GM18520 (cell line): ENCODE data around the gene RAB1A.
A peak's percentile ranks its signal among the peaks of the same experiment; 100 is the strongest.

Experiments used
- ATAC-seq: cut with Tn5 transposase; IDR thresholded peaks from one replicate; pipeline ENCODE4 v1.9.1; 2021; ENCODE audit not compliant: unreplicated experiment

RAB1A gene

DNA sequence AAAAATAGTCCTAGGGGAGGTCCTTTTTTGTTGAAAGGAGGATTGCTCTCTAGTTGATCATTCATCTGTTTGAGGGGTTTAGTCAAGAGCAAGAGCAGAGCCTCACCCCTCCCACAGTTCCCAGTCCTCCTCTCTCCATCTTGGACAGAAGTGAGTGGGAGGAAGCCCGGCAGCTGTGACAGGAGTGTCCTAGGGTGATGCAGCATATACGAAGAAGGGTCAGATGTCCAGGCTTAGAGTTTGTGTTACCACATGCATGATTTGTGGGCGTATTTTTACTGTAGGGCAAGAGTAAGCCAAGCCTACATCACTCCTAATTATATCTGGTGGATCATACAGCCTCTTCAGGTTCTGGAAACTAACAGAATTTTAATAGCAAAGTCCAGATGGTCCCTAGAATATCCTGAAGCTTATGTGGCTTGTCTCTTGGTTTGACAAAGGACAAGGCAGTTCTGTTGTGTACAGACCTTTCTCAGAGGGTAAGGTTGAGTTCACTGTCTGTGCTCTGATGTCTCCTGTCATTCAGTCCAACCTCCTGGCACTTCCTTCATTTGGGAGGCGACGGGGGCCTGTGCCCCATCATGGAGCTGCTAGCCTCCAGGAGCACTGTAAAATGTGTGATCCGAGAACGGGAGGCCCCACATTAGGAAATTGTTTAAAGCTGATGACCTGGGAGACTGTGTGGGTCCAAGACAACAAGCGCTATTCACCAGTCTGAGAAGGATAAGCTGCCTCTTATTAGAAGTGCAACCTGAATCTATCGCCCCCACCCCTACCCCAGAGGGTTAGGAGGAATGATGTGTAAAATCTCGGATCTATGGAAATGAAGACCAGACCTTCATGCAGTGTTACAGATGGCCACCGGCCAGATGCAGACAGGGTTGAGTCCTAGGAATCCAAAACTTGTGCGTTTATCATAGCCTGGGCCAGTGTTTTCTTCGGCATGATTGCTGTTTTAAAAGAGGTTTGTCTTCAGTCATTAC lies 66.8 kb downstream of the RAB1A start:
- no peak for ATAC-seq

DNA sequence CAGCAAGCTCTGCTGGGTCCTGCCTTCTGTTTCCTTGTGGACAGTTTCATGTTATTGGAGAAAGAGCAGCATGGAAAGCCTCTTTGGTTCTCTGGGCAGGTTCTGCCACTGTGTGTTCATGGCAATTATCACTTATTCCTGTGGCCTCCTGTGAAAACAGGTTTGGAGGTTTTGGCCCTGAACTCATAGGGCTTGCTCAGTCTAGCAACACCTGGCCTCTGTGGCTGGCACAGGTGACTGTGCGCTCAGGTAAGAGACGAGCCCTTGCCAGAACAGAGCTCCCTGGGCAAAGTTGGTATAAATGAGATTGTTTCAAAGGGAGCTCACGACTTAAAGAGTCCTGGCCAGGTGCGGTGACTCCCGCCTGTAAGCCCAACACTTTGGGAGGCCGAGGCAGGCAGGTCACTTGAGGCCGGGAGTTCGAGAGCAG lies 68.0 kb downstream of the RAB1A start:
- ATAC-seq, result no peak

DNA sequence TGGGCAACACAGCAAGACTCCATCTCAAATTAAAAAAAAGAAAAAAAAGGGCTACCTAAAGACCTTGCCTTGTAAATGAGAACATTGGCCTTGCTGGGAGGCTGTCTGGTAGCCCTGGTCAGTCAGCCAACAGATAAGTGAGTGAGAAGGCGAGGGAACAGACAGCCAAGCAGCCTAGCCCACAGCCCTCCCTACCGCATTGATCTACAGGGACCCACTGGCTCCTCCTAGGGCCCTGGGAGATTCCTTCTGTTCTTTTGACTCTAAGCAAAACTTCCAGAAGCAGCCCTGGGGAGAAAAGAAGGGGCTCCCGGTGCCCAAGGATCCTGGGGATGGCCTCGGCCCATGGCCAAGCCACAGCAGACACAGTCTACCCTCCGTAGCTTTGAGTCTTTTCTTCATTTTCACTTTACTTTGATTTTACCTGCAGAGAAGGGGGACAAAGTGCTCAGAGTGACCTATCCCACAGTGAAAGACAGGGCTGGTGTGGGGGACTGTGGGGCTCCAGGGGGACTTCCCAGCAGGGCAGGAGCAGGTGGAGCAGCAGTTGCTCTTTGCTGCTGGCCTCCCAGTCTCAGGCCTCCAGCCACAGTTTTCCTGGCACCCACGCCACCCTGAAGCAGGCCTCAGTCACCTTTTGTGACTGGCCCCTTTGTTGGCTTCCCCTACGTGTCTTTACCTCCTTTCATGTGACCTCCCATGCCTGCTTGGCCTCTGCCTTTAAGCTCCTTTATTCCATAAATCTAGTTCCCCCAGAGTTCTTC lies 68.6 kb downstream of the RAB1A start:
- ATAC-seq, result no peak

DNA sequence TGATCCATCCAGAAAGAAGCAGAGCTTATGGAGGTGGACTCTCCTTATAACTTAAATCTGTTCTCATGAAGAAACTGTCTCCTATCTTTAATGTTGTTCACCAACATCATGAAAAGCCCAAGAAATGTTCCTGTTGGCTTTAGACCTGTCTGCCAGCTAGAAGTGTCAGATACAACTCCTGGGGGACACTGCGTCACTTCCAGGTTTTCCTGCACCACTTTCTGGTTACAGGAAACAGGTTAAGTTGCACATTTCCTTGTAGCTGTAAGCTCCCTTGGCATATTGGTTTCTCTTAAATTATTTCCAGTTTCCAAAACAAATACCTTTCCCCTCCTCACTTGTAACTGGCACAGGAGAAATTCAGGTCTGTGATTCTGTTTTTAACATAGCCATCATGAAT lies 70.8 kb downstream of the RAB1A start:
- ATAC-seq, result no peak

DNA sequence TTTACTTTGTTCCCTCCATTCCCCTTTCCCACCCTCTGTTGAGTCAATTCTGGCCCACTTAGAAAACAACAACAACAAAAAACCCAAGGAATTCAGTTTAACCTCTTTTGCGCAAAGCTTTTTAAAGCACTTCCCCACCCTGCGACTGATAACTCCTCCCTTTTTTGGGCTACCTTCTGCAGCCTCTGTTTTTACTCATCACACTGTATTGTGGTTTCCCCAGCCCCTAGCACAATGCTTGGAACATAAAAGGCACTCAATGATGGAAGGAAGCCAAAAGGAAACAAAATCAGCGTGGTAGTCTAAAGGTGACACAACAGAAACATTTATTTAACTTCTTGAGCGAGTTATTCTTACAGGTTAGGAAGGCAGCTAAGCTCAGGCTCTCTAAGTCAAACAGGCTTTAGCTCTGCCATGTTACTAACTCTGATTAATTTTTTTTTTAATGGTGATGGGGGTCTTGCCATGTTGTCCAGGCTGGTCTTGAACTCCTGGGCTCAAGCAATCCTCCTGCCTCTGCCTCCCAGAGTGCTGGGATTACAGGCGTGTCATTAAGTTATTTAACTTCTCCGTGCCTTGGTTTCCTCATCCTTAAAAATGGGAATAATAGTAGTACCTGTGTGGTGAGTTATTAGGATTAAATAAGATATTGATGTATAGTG lies 72.4 kb downstream of the RAB1A start:
- ATAC-seq, result no peak

DNA sequence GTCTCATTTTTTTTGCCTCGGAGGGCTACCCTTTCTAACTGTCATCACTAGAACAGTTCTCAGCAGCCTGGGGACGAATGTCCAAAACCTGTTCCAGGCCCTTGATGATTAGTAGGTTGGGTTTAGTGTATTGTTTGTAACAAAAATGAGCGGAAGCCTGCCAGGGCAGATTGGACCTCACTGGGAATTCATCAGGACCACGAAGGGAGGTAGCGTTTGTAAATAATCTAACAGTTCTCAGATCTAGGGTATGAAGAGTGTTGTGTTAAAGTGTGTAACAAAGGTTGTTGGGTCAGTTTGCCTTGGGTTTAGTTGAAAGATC lies 72.9 kb downstream of the RAB1A start:
- no peak for ATAC-seq

DNA sequence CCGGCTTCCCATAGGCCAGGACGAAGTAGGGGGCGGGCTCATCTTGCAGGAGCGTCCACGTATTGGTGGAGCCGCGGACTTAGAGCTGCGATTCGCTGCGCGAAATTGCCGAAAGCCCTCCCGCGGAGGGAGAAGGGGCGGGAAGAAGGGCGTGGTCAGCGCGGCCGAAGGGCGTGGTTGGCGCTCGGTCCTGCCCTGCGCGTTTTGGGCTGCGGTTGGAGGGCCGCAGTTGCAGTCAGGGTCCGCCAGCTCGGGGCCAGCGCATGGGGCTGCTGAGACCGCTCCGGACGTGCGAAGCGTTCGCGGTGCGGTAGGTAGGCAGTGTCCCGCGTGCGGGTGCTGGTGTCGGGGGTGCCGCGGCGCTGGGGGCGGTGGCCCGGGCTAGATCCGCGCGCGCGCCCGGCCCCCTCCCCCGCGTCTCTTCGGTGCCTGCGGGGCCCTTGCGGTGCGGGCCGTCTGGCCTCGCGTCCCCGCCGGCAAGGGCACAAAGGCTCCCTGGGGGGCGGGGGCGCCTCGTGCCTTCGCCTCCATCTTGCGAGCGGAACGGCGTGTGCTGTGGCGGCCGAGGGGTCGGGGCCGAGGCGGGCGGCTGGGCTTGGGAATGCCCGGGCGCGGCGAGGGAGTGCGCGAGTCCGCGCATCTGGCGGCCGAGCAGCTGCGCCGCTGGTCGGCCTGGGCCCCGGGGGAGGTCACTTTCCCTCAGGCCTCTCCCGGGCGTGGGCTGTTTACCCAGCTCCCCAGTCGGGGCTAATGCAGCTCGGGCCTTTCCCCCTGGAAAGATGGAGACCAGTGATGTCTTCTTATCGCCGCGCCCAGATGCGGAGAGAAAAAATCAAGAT lies 73.5 kb downstream of the RAB1A start, which contains the start of gene CEP68:
Gene CEP68 (plus strand): TSS at position 202 of the 839 bp plus-strand sequence. CDS start 13,029 bp downstream, outside the sequence.
- ATAC-seq, result peak; percentile 79

DNA sequence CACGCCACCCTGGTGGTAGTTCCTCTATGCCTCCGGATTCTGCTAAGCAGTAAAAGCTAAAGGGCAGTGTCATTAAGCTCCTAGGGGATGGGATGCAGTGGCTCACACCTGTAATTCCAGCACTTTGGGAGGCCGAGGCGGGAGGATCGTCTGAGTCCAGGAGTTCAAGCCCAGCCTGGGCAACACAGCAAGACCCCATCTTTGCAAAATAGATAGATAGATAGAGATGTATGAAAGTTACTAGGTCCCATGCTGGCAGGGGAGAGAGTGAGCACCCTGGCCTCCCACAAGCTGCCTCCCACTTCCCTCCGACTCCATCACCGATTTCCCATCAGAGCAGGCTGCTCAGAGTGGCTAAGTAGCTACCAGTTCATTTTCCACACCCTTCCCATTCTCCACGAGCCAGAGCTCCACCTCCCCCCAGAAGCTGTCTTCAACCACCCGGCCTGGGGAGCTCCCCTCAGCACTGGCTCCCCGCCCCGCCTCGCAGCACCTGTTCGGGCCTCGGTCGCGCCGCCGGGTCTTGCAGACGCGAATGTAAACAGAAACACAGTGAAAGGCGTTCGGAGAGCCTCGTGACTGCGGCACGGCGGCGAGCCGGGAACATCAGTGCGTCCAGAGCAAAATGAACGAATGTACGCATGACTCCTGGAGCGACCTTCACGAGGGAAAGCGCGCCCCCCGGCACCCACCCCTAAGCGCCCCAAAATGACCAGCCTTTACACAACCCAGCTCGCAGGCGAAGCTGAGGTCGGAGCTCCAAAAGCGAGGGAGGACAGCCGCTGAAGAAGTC lies 74.3 kb downstream of the RAB1A start:
- ATAC-seq, result peak; percentile 11

DNA sequence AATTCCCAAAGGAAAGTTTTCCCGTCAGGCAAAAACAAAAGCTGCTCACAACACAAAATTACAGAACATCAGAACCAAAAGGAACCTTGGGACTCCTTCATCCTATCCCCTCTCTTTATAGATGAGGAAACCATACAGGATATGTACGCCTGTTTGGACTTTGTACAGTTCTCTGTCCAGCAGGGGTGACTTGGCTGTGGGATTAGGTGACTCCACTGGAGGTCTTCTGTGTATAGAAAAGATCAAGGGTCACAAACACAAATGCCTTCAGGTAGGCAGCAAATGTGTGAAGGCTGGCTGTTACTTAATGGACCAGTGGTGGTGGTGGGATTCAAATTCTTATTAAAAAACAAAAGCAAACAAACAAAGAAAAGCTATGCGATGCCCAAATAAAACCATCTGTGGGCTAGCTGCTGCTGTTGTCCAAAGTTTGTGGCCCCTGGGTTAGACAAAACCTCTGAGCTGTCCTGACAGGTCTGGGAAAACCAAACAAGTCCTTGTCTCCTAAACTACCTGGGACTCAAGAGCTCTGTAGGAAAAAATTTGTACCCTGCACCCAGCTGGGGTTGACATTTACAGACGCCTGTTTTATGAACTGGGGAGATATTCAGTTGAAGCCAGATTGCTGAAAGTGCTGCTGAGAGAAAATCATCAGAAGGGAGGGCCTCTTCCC lies 75.0 kb downstream of the RAB1A start:
- ATAC-seq, result no peak

DNA sequence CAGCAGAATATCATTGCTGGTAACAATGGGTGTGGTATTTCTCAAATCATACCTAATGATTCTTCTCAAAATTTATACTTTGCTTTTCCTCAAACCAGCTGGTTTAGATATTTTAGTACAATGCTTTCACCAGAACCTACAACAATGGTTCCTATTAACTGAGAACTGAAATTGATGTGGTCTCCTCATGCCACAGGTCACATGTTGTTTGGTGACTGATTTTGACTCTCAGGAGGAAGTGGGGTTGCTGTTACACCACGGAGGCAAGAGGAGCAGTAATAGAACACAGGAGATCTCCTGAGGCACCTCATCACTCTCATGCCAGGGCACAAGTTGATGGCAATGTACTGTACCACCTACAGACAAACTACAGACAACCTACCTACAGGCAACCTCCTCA lies 76.7 kb downstream of the RAB1A start:
- ATAC-seq, result peak; percentile 48

DNA sequence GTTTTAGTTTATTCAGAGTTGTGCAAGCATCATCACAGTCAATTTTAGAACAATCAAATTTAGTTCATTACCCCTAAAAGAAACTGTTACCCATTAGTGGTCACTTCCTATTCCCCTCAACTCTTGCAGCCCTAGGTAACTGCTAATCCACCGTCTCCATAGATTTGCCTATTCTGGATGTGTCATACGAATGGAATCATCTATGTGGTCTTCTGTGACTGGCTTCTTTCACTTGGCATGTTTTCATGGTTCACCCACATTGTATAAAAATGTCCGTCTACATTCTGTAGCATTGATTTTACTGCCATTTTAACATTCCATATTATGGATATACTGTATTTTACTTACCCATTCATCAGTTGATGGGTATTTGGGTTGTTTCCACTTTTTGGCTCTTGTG lies 79.0 kb downstream of the RAB1A start:
- no peak for ATAC-seq

DNA sequence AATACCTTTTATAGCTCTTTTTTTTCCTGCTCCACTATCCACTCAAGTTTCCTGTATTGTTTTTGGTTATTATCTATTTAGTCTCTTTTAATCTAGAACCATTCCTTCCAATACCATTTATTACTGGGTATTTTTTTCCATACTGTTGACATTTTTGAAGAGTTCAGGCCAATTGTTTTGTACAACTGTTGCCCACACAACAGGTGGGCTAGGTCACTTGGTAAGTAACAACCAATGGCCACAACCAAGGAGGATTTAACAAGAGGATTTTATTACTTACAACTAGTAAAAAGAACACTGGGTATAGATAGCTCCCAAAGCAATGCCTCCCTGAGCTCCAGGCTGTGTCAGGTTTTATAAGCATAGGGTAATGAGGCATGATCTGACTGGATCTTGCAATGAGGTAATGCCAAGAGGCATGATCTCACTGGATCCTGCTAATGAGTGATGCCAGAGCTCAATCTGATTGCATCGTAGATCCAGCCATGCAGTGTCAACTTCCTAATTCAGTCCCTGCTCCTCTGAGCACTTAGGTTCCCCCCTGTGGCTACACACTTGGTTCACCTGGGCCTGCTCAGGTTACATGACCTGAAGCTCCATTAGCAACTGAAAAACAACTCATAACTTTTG lies 80.8 kb downstream of the RAB1A start:
- ATAC-seq, result no peak

DNA sequence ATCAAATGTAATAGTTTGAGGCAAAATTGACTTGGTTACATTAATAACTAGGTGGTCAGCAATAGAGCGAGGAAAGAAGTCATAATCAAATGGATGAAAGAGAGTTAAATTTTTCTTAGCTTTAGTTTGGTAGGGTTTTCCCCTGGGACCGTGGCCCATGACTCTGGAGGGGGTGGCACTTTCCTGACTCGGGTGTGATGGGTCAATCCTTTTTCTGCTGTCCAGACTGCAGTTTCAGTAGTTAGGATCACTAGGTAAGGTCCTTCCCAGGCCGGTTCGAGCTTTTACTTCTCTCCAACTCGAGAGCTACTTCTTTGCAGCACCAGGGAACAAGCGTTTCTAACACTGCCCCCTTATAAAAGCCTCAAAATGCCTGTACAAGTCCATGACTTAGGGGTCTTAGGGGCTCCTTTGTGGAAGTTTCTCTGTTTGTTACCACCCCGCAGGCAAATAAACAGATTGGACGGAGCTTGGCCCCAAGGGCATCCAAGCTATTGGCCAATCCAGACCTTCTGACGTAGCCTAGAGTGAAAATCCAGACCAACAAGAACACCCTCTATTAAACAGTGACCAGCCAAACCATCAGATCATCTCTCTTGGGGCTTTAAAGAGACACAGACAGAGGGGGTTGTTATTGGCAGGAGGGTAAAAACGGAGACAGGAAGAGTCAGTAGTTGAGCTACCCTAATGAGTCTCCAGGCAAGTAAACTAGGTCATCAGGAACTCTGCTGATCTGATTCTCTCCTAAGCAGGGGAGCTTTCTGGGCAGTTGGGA lies 83.1 kb downstream of the RAB1A start:
- no peak for ATAC-seq

DNA sequence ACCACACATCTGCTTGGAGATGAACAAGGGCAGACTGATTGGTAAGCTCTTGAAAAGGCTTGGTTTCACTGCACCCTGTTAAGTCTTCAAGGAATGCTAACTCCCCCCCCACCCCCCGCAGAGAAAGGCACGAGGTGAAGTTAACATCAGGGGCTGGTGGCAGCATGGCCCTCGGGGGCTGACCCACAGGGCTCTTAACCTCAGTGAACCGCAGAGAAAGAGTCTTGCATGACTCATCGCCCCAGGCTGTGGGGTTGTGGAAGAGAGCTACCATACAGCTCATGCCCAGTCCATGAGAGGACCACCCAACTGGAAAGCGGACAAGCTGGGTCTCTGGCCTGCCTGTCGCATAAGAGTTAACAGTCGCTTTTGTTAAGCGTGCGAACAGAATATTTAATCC lies 84.3 kb downstream of the RAB1A start:
- ATAC-seq, result no peak

DNA sequence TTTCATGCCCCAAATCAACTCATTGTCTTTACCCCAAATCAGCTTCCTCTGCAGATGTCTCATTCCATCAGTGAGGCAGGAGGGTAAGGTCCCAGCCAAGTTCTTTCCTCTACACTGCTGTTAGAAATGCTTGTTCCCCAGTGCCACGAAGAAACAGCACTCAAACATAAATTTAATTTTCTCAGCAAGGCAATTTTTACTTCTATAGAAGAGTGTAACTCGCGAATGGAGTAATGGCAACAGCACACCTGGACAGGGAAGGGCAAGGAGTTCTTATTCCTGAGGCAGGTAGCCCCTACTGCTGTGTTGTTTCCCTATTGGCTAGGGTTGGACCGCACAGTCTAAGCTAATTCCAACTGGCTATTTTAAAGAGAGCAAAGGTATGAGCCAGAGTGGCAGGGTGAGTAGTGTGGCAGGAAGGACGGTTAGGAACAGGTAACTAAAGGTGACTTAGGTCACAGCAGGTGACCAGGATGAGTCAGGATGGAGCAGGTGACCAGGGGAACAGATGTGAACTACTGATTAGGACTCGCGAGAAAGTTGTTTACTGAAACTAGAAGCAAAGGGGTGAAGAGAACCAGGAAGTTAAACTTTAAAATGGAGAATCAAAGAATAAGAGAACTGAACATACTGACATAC lies 85.7 kb downstream of the RAB1A start:
- no peak for ATAC-seq

DNA sequence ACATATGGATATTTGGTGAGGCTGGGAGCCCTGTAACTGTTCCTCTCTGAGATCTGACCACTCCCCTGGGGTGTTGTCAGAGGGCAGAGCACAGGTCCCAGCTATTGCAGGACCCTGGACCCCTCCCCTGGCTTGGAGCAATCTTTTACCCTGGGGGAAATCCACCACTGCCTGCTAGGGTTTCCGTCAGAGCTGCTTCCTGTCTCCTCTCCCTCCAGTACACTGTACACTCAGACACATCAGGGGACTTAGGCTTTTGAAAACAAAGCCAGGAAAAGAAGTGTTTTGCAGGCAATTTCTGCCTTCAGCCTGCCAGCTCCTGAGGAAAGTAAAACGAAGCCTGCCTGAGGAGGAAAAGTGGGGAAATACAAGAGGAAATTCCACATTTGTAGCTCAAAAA lies 86.9 kb downstream of the RAB1A start:
- no peak for ATAC-seq

DNA sequence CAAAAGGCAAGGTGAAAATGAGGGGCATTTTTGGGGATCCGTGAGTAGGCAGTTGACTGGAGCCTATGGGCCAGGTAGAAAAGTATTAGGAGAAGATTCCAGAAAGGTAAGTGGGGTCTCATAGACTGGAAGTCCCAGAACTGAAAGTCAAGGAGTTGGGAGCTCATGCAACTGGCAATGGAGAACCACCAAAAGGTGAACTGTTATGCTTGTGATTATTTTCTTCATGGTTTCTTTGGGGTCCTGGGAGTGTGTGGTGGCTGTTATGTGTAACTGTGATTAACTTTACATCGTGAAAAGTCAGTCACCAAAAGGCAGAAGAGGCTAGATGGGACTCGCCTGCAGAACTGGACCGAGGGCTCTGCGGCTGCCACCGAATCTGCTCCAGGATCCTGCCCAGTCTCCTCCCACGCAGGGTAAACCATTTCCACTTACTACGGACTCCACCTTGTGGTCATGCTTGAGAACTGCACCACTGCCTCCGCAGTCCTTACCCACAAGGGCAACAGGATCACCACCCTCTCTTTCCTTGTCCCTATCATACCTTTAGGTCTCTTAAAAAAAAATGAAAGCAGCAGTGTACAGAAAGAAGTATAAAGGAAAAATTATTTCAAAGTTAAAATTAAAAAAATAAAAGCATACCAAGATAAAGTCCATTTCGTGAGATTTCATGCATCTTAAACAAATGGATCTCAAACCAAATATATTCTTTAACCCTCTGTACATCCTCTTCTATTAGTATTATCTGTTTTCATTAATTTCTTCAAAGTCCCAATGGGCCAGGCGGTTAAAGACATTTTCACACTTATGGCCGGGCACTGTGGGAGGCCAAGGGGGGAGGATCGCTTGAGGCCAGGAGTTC lies 89.3 kb downstream of the RAB1A start:
- peak; percentile 74 for ATAC-seq
